SK-N-SH treated with all-trans-retinoic acid at 6 μM for 48 hours (cell line): ENCODE results near the gene LMTK2.
"Not testable (repeated sequence)": the region's sequence is repeated elsewhere in the genome, so short reads cannot be mapped to it uniquely, and the experiment has no call there.

Experiments used
- ATAC-seq: fragments of 200-7000 bp; cut with Tn5 transposase; 3 replicates; pipeline ENCODE4 v1.9.1; 2020; ENCODE audit warnings: mild to moderate bottlenecking, moderate library complexity
- BACH2 ChIP-seq: fragments of 250-450 bp; sonication (Bioruptor Pico); IDR thresholded peaks from 2 replicates; pipeline ENCODE4 v1.9.0; 2021; ENCODE audit warnings: mild to moderate bottlenecking, borderline replicate concordance
- CREB5 ChIP-seq: fragments of 250-450 bp; sonication (Bioruptor Pico); IDR thresholded peaks from 2 replicates; pipeline ENCODE4 v1.5.1; 2020; ENCODE audit warnings: low read depth, mild to moderate bottlenecking, moderate library complexity
- CSDC2 ChIP-seq: fragments of 250-450 bp; sonication (Bioruptor Pico); IDR thresholded peaks from 2 replicates; pipeline ENCODE4 v1.5.0; 2020; ENCODE audit warnings: mild to moderate bottlenecking, moderate library complexity
- ESRRG ChIP-seq: fragments of 250-450 bp; sonication (Bioruptor Pico); IDR thresholded peaks from 2 replicates; pipeline ENCODE4 v1.6.1; 2021; ENCODE audit warnings: mild to moderate bottlenecking
- GLIS3 ChIP-seq: fragments of 250-450 bp; sonication (Bioruptor Pico); IDR thresholded peaks from 2 replicates; pipeline ENCODE4 v1.5.0; 2020; ENCODE audit warnings: mild to moderate bottlenecking, moderate library complexity
- ISL1 ChIP-seq: fragments of 250-450 bp; sonication (Bioruptor Pico); IDR thresholded peaks from 2 replicates; pipeline ENCODE4 v2.1.2; 2022; ENCODE audit warnings: mild to moderate bottlenecking, moderate library complexity
- PATZ1 ChIP-seq: fragments of 250-450 bp; sonication (Bioruptor Pico); IDR thresholded peaks from 2 replicates; pipeline ENCODE4 v1.8.0; 2020; ENCODE audit warnings: mild to moderate bottlenecking, moderate library complexity, borderline replicate concordance
- POU6F1 ChIP-seq: fragments of 250-450 bp; sonication (Bioruptor Pico); IDR thresholded peaks from 2 replicates; pipeline ENCODE4 v1.8.0; 2021; ENCODE audit warnings: low read depth, mild to moderate bottlenecking, moderate library complexity, borderline replicate concordance
- RARB ChIP-seq: fragments of 250-450 bp; sonication (Bioruptor Pico); IDR thresholded peaks from 2 replicates; pipeline ENCODE4 v1.8.0; 2021; ENCODE audit warnings: mild to moderate bottlenecking, moderate library complexity
- SNAI2 ChIP-seq: fragments of 250-450 bp; sonication (Bioruptor Pico); IDR thresholded peaks from 2 replicates; pipeline ENCODE4 v1.5.0; 2020; ENCODE audit warnings: mild to moderate bottlenecking, moderate library complexity
- TCF4 ChIP-seq: fragments of 250-450 bp; sonication (Bioruptor Pico); IDR thresholded peaks from 2 replicates; pipeline ENCODE4 v1.8.0; 2021; ENCODE audit warnings: mild to moderate bottlenecking, moderate library complexity, borderline replicate concordance
- TOX ChIP-seq: fragments of 250-450 bp; sonication (Bioruptor Pico); IDR thresholded peaks from 2 replicates; pipeline ENCODE4 v1.8.0; 2021; ENCODE audit warnings: mild to moderate bottlenecking, moderate library complexity, borderline replicate concordance
- ZFP3 ChIP-seq: fragments of 250-450 bp; sonication (Bioruptor Pico); IDR thresholded peaks from 2 replicates; pipeline ENCODE4 v1.5.0; 2020; ENCODE audit warnings: mild to moderate bottlenecking, moderate library complexity
- ZFP30 ChIP-seq: fragments of 450-650 bp; formaldehyde crosslinking; IDR thresholded peaks from 2 replicates; pipeline ENCODE4 v1.5.0; 2022; ENCODE audit warnings: mild to moderate bottlenecking, moderate library complexity
- ZNF565 ChIP-seq: fragments of 450-650 bp; formaldehyde crosslinking; conservative IDR thresholded peaks from 2 replicates; pipeline ENCODE4 v1.5.0; 2020; ENCODE audit warnings: low read depth, mild to moderate bottlenecking, moderate library complexity
- ZNF70 ChIP-seq: fragments of 450-650 bp; formaldehyde crosslinking; IDR thresholded peaks from 2 replicates; pipeline ENCODE4 v1.5.0; 2020; ENCODE audit warnings: mild to moderate bottlenecking, moderate library complexity
- TF ChIP-seq, protein P1 (sequence below): fragments of 250-450 bp; sonication (Bioruptor Pico); IDR thresholded peaks from 2 replicates; pipeline ENCODE4 v1.5.0; 2020; ENCODE audit warnings: mild to moderate bottlenecking, moderate library complexity
- TF ChIP-seq, protein P2 (sequence below): fragments of 250-450 bp; sonication (Bioruptor Pico); IDR thresholded peaks from 2 replicates; pipeline ENCODE4 v1.5.1; 2021; ENCODE audit warnings: mild to moderate bottlenecking, moderate library complexity

The LMTK2 gene

GRCh38 chr7:98119256-98119918, 12.7 kb downstream of the LMTK2 start:
- TF ChIP-seq CREB5 (CRISPR knock-in tag): 0 out of 2 replicates have a peak, but pooled peaks have one; percentile 34
- no peak for TF ChIP-seq ESRRG
- TF ChIP-seq SNAI2 (CRISPR knock-in tag): 0 out of 2 replicates have a peak, but pooled peaks have one; percentile 38
- TF ChIP-seq ZFP3 (CRISPR knock-in tag): no peak
- peak; percentile 96 for ATAC-seq

- ATAC-seq: no peak
These were observed 13.9 kb downstream of the LMTK2 start for GRCh38 chr7:98120559-98120958.

GRCh38 chr7:98121388-98121787, 14.7 kb downstream of the LMTK2 start:
- ATAC-seq: not testable (repeated sequence)

More at GRCh38 chr7:98120559-98120958, 13.9 kb downstream of the LMTK2 start:
- TF ChIP-seq, protein P1, sequence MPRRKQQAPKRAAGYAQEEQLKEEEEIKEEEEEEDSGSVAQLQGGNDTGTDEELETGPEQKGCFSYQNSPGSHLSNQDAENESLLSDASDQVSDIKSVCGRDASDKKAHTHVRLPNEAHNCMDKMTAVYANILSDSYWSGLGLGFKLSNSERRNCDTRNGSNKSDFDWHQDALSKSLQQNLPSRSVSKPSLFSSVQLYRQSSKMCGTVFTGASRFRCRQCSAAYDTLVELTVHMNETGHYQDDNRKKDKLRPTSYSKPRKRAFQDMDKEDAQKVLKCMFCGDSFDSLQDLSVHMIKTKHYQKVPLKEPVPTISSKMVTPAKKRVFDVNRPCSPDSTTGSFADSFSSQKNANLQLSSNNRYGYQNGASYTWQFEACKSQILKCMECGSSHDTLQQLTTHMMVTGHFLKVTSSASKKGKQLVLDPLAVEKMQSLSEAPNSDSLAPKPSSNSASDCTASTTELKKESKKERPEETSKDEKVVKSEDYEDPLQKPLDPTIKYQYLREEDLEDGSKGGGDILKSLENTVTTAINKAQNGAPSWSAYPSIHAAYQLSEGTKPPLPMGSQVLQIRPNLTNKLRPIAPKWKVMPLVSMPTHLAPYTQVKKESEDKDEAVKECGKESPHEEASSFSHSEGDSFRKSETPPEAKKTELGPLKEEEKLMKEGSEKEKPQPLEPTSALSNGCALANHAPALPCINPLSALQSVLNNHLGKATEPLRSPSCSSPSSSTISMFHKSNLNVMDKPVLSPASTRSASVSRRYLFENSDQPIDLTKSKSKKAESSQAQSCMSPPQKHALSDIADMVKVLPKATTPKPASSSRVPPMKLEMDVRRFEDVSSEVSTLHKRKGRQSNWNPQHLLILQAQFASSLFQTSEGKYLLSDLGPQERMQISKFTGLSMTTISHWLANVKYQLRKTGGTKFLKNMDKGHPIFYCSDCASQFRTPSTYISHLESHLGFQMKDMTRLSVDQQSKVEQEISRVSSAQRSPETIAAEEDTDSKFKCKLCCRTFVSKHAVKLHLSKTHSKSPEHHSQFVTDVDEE (CRISPR knock-in tag): no peak
- TF ChIP-seq ZNF70 (CRISPR knock-in tag) (no peak), ZNF565 (CRISPR knock-in tag) (no peak), ESRRG (no peak), ZFP30 (no peak), PATZ1 (CRISPR knock-in tag) (no peak), POU6F1 (CRISPR knock-in tag) (no peak), GLIS3 (CRISPR knock-in tag) (no peak), TCF4 (CRISPR knock-in tag) (no peak), BACH2 (CRISPR knock-in tag) (no peak), RARB (CRISPR knock-in tag) (no peak)

- ATAC-seq: no peak
- TF ChIP-seq ISL1 (CRISPR knock-in tag): no peak
- no peak for TF ChIP-seq POU6F1 (CRISPR knock-in tag)
These were observed 16.7 kb downstream of the LMTK2 start for GRCh38 chr7:98123365-98123696.

DNA sequence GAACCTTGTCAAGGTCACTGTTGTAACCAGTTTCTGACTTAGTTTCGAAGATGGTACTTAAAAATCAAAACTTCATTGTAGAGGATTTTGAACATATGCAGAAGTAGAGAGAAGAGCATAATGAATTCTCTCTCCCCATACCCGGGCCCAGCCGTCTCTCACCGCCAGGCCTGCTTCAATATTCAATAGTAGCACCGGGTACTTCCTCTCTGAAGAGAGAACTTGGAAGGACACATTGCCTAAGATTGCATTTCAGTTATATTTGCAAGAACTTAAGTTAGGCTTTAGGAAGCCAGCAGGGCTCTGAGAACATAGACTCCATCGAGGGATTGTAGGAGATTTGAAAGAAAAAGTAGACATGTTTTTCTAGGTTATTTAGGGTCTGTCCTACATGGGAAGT, 19.1 kb downstream of the LMTK2 start:
- ATAC-seq: no peak
- TF ChIP-seq ZFP30 (no peak), TOX (CRISPR knock-in tag) (no peak), RARB (CRISPR knock-in tag) (no peak), TCF4 (CRISPR knock-in tag) (no peak), ZNF70 (CRISPR knock-in tag) (no peak), ZNF565 (CRISPR knock-in tag) (no peak), ESRRG (no peak), ISL1 (CRISPR knock-in tag) (no peak), CSDC2 (CRISPR knock-in tag) (no peak), POU6F1 (CRISPR knock-in tag) (no peak), PATZ1 (CRISPR knock-in tag) (no peak)
- TF ChIP-seq, protein P2, sequence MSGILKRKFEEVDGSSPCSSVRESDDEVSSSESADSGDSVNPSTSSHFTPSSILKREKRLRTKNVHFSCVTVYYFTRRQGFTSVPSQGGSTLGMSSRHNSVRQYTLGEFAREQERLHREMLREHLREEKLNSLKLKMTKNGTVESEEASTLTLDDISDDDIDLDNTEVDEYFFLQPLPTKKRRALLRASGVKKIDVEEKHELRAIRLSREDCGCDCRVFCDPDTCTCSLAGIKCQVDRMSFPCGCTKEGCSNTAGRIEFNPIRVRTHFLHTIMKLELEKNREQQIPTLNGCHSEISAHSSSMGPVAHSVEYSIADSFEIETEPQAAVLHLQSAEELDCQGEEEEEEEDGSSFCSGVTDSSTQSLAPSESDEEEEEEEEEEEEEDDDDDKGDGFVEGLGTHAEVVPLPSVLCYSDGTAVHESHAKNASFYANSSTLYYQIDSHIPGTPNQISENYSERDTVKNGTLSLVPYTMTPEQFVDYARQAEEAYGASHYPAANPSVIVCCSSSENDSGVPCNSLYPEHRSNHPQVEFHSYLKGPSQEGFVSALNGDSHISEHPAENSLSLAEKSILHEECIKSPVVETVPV (CRISPR knock-in tag): no peak
